DND-41 (cell line): ENCODE data around the gene ROS1.

Source experiments
- ATAC-seq: fragments of 200-7000 bp; cut with Tn5 transposase; 3 replicates; pipeline ENCODE4 v1.9.1; 2021; ENCODE audit warnings: low read depth; ENCODE audit not compliant: insufficient read depth
- DNase-seq: peaks from one replicate; pipeline ENCODE4 v3.0.0-alpha.2; 2020
- H2AFZ ChIP-seq: 2 replicates; pipeline ENCODE4 v1.6.0; 2012; ENCODE audit warnings: low read depth, low read length
- H3K27ac ChIP-seq: 2 replicates; pipeline ENCODE4 v1.5.1; 2012; ENCODE audit warnings: low read length, inconsistent platforms
- H3K27me3 ChIP-seq: fragments of 200-600 bp; sonication (generic); 2 replicates; pipeline ENCODE4 v1.6.0; 2012; ENCODE audit warnings: low read length, mild to moderate bottlenecking, inconsistent platforms; ENCODE audit not compliant: insufficient read depth, poor library complexity
- H3K36me3 ChIP-seq: 2 replicates; pipeline ENCODE4 v1.5.1; 2012; ENCODE audit warnings: low read length, inconsistent platforms; ENCODE audit not compliant: insufficient read depth
- H3K4me1 ChIP-seq: 2 replicates; pipeline ENCODE4 v1.5.1; 2012; ENCODE audit warnings: mild to moderate bottlenecking, low read length; ENCODE audit not compliant: insufficient read depth
- H3K4me2 ChIP-seq: 2 replicates; pipeline ENCODE4 v1.6.0; 2012; ENCODE audit warnings: mild to moderate bottlenecking, moderate library complexity, low read length, inconsistent platforms; ENCODE audit not compliant: insufficient read depth
- H3K4me3 ChIP-seq, 2 experiments: fragments of 200-600 bp in 1 of 2; shearing (Covaris generic) in 1 of 2; 2 replicates each; pipeline ENCODE4 v1.5.1; 2012 to 2016; ENCODE audit warnings: inconsistent platforms in 2 of 2, low read length in 2 of 2, mild to moderate bottlenecking in 2 of 2, low read depth in 1 of 2, moderate library complexity in 1 of 2
- H3K79me2 ChIP-seq: 2 replicates; pipeline ENCODE4 v1.6.0; 2012; ENCODE audit warnings: low read length, inconsistent platforms; ENCODE audit not compliant: insufficient read depth
- H3K9ac ChIP-seq: 2 replicates; pipeline ENCODE4 v1.6.0; 2012; ENCODE audit warnings: low read depth, mild to moderate bottlenecking, inconsistent platforms, low read length, moderate library complexity
- H3K9me3 ChIP-seq: 2 replicates; pipeline ENCODE4 v1.5.1; 2012; ENCODE audit warnings: low read length, moderate library complexity, mild to moderate bottlenecking, inconsistent platforms; ENCODE audit not compliant: insufficient read depth, severe bottlenecking
- H4K20me1 ChIP-seq: 2 replicates; pipeline ENCODE4 v1.6.0; 2012; ENCODE audit warnings: low read length; ENCODE audit not compliant: insufficient read depth
- EZH2 ChIP-seq: IDR thresholded peaks from 3 replicates; pipeline ENCODE4 v1.6.1; 2012; ENCODE audit warnings: borderline replicate concordance, low read depth, mild to moderate bottlenecking, moderate library complexity, low read length, inconsistent platforms; ENCODE audit not compliant: severe bottlenecking
- TF ChIP-seq, protein P1 (sequence below): IDR thresholded peaks from 2 replicates; pipeline ENCODE4 v1.5.1; 2012; ENCODE audit warnings: borderline replicate concordance, low read length, moderate library complexity, mild to moderate bottlenecking; ENCODE audit not compliant: poor library complexity, severe bottlenecking; ENCODE audit errors: extremely low read depth

The ROS1 gene

DNA sequence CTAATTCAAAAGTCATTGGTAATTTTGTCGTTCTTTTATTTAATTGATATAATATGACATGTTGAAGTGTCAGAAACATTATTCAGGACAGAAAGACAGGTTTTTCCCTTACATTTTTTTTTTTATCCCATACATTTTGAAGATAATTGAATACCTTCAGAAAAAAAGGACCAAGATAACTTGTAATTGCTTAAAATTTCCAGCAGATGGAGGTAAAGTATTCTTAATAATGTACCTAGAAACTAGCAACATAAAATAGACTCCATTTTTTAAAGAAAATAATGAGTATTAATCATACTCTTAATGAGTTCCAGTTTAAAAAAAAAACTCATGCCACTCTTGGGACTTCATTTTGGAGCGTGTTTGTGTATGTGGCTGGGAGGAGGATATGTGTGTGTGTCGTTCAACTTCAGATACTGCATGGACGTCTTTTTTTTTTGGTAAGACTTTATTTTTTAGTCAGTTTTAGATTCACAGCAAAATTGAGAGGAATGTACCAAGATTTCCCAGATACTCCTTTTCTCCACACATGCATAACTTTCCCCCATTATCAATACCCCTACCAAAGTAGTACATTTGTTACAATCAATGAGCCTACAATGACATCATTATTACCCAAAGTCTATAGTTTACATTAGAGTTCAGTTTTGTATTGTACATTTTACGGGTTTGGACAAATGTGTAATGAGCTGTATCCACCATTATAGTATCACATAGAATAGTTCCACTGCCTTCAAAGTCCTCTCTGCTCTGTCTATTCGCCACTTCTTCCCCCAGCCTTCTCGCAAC, 79.4 kb downstream of the ROS1 start:
- no peaks in the 10 kb centered on the region for H3K36me3 ChIP-seq
- no peaks in the 10 kb centered on the region for H3K9me3 ChIP-seq
- ATAC-seq (0 out of 3 replicates have a peak, but pooled peaks have one; percentile 31), DNase-seq (no peak)
- no peak overlapping the region for H3K4me2 ChIP-seq
- H4K20me1 ChIP-seq = no peaks in the 10 kb centered on the region
- no peak overlapping the region for H3K27ac ChIP-seq
- no peak overlapping the region for H3K4me3 ChIP-seq
- no peaks in the 10 kb centered on the region for H3K79me2 ChIP-seq
- TF ChIP-seq, protein P1, sequence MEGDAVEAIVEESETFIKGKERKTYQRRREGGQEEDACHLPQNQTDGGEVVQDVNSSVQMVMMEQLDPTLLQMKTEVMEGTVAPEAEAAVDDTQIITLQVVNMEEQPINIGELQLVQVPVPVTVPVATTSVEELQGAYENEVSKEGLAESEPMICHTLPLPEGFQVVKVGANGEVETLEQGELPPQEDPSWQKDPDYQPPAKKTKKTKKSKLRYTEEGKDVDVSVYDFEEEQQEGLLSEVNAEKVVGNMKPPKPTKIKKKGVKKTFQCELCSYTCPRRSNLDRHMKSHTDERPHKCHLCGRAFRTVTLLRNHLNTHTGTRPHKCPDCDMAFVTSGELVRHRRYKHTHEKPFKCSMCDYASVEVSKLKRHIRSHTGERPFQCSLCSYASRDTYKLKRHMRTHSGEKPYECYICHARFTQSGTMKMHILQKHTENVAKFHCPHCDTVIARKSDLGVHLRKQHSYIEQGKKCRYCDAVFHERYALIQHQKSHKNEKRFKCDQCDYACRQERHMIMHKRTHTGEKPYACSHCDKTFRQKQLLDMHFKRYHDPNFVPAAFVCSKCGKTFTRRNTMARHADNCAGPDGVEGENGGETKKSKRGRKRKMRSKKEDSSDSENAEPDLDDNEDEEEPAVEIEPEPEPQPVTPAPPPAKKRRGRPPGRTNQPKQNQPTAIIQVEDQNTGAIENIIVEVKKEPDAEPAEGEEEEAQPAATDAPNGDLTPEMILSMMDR = peak; percentile 64
- TF ChIP-seq EZH2 = no peak
- no peaks in the 10 kb centered on the region for H3K4me1 ChIP-seq
- no peak overlapping the region for H3K9ac ChIP-seq
- no peak overlapping the region for H2AFZ ChIP-seq
- peaks cover 7% of the 10 kb centered on the region for H3K27me3 ChIP-seq

DNA sequence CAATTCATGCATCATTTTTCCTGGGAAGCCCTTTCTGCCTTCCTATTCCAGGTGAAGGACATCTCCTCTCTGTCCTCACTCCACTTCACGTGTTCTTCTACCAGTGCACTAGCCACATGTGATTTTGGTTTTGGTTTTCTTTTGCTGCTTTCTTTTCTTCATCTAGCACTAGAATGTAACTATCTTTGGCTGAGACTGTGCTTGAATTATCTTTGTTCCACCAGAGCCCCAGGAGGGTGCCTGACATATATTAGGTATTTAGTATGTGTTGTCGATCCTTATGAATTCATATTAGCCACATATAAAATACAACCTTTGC, 80.5 kb downstream of the ROS1 start:
- Histone ChIP-seq H3K27me3 (peaks cover 4% of the 10 kb centered on the region), H3K36me3 (no peaks in the 10 kb centered on the region), H3K9ac (no peak overlapping the region), H3K4me3 (no peak overlapping the region), H3K4me2 (no peak overlapping the region), H2AFZ (no peak overlapping the region), H3K79me2 (no peaks in the 10 kb centered on the region), H3K9me3 (no peaks in the 10 kb centered on the region), H3K27ac (no peak overlapping the region), H4K20me1 (no peaks in the 10 kb centered on the region), H3K4me1 (no peaks in the 10 kb centered on the region)
- ATAC-seq (no peak), DNase-seq (no peak)
- no peak for TF ChIP-seq EZH2
- TF ChIP-seq, protein P1 = no peak

DNA sequence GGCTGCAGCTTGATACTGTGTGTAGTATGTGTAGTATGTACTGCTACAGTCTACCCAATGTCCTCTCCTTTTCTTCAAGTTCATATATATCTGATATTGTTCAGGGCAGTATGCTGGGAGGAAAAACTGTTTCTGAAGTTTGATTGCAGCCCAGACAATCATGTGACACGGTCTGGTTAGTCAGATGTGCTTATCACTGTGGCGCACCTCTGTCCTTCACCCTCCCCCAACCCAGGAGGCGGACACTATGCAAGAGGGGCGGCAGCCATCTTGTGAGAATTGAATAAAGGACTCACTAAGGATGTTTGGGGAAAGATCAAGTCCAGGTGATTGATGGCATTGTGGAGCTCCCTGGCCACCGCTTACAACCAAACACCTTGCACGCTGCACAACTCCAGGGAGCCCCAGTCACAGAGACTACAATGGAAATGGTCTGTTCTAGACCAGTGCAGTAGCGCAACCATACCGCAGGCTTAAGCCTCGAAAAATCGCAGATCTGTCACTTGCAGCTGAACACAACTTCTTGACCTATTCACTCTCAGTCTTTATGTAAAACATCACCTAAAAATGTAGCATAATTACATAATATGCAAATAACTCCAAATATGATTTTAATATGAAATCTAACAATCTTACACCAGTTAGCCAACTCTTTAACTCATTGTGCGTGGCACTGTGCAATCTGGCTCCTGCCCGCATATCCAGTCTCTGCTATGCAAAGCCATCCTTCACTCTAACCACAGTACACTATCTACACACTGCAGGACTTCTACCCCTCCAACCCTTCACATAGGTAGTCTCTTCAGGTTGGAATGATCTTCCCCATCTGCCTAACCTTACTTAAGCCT, 81.1 kb downstream of the ROS1 start:
- Histone ChIP-seq H3K36me3 (no peaks in the 10 kb centered on the region), H3K27me3 (peaks cover 4% of the 10 kb centered on the region), H2AFZ (0 out of 2 replicates have a peak overlapping the region, but pooled peaks have one; percentile 21), H3K27ac (no peak overlapping the region), H3K4me1 (no peaks in the 10 kb centered on the region), H3K9me3 (no peaks in the 10 kb centered on the region), H3K4me3 (no peak overlapping the region), H3K4me2 (no peak overlapping the region), H3K79me2 (no peaks in the 10 kb centered on the region), H4K20me1 (no peaks in the 10 kb centered on the region), H3K9ac (no peak overlapping the region)
- DNase-seq (no peak), ATAC-seq (no peak)
- TF ChIP-seq EZH2 = no peak

DNA sequence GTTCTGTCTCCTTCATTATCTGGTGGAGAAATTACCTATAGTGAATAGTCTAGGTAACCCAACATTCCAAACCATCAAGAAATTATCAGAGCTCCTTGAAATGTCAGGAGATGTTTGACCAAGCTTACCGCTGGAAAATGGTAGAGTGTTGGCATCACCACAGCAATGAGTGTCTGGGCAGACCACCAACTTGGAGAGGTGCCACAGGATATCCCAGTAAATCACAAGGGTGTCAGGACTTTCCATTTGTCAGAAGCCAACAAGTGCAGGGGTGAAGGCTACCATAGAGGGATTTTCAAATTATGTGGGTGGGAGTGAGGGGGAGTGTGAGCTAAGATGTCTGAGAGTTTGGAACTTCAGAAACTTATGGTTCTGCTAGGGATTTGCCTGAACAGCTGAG, 87.2 kb downstream of the ROS1 start:
- Histone ChIP-seq H3K36me3 (no peaks in the 10 kb centered on the region), H3K9ac (no peak overlapping the region), H3K27me3 (peaks cover 7% of the 10 kb centered on the region), H3K9me3 (no peaks in the 10 kb centered on the region), H3K4me3 (no peak overlapping the region), H2AFZ (no peak overlapping the region), H3K79me2 (no peaks in the 10 kb centered on the region), H3K4me2 (no peak overlapping the region), H4K20me1 (no peaks in the 10 kb centered on the region), H3K27ac (no peak overlapping the region), H3K4me1 (no peaks in the 10 kb centered on the region)
- TF ChIP-seq, protein P1 = no peak
- no peak for TF ChIP-seq EZH2
- no peak for ATAC-seq
- no peak for DNase-seq
